ENCODE data around the gene NF1. TPM values are rescaled to one million over a fixed set of nuclear protein-coding genes. Genes with fewer than 3 reads are reported as not detected.

Gene NF1
- total and polyA plus RNA-seq, 4 donors, result 8.4 to 116 (median 25.5) TPM

GRCh38 chr17:31320241-31320640 lies 225.5 kb downstream of the NF1 start:
- WGBS, 2 donors, result 46 to 67% methylated on average over 2 of the region's 2 CpGs
- Histone ChIP-seq H3K36me3 (ENCODE audit: control insufficient read depth in 4 of 4, insufficient read depth in 4 of 4, low read length in 4 of 4) (peaks cover 0 to 3% (median 0%) of the 10 kb centered on the region in 4 donors), H3K27ac (ENCODE audit: low read depth in 1 of 2, low read length in 1 of 2) (no peak overlapping the region), H3K9ac (ENCODE audit: insufficient read depth in 1 of 2, low read length in 2 of 2) (no peak overlapping the region), H3K9me3 (ENCODE audit: control insufficient read depth in 4 of 4, insufficient read depth in 3 of 4, low read length in 3 of 4) (no peaks in the 10 kb centered on the region), H3K4me1 (ENCODE audit: control insufficient read depth in 5 of 5, insufficient read depth in 5 of 5, low read length in 5 of 5) (peaks cover 0 to 4% (median 0%) of the 10 kb centered on the region in 5 donors), H3K27me3 (ENCODE audit: control insufficient read depth in 3 of 3, insufficient read depth in 3 of 3, low read length in 2 of 3) (no peaks in the 10 kb centered on the region), H3K4me3 (no peak overlapping the region)
- DNase-seq (no peak), ATAC-seq (ENCODE audit: insufficient read depth, low FRiP score) (no peak)
- TF ChIP-seq CTCF (IDR thresholded peaks at IDR 0.05; ENCODE audit: control extremely low read depth, extremely low read depth), result no peak

GRCh38 chr17:31320791-31321190 lies 226.0 kb downstream of the NF1 start:
- Histone ChIP-seq H3K9ac (ENCODE audit: insufficient read depth in 1 of 2, low read length in 2 of 2) (peak overlapping the region in 1 of 2 donors; percentile 36), H3K27ac (ENCODE audit: low read depth in 1 of 2, low read length in 1 of 2) (no peak overlapping the region), H3K36me3 (ENCODE audit: control insufficient read depth in 4 of 4, insufficient read depth in 4 of 4, low read length in 4 of 4) (peaks cover 0 to 3% (median under 1%) of the 10 kb centered on the region in 4 donors), H3K4me1 (ENCODE audit: control insufficient read depth in 5 of 5, insufficient read depth in 5 of 5, low read length in 5 of 5) (peaks cover 0 to 4% (median 0%) of the 10 kb centered on the region in 5 donors), H3K9me3 (ENCODE audit: control insufficient read depth in 4 of 4, insufficient read depth in 3 of 4, low read length in 3 of 4) (no peaks in the 10 kb centered on the region), H3K4me3 (no peak overlapping the region), H3K27me3 (ENCODE audit: control insufficient read depth in 3 of 3, insufficient read depth in 3 of 3, low read length in 2 of 3) (no peaks in the 10 kb centered on the region)
- TF ChIP-seq CTCF (IDR thresholded peaks at IDR 0.05; ENCODE audit: control extremely low read depth, extremely low read depth), result no peak
- DNase-seq (peak in 2 of 3 donors; percentile 24 to 29), ATAC-seq (ENCODE audit: insufficient read depth, low FRiP score) (no peak)
- 22 to 47% methylated on average over 1 of the region's 1 CpG for WGBS, 2 donors

- H3K9ac ChIP-seq (ENCODE audit: insufficient read depth in 1 of 2, low read length in 2 of 2), result peak within 1 kb of the TSS in 1 of 2 donors; percentile 36
- 33 to 55% methylated on average over 3 of the region's 3 CpGs for WGBS, 2 donors
- H3K27ac ChIP-seq (ENCODE audit: low read depth in 1 of 2, low read length in 1 of 2), result no peak within 1 kb of the TSS
- TF ChIP-seq CTCF (IDR thresholded peaks at IDR 0.05; ENCODE audit: control extremely low read depth, extremely low read depth), result no peak
- H3K4me3 ChIP-seq, result no peak within 1 kb of the TSS
- H3K36me3 ChIP-seq (ENCODE audit: control insufficient read depth in 4 of 4, insufficient read depth in 4 of 4, low read length in 4 of 4), result peaks cover 0 to 8% (median 3%) of the 10 kb centered on the region in 4 donors
- DNase-seq, result peak in 1 of 3 donors; percentile 25
- H3K9me3 ChIP-seq (ENCODE audit: control insufficient read depth in 4 of 4, insufficient read depth in 3 of 4, low read length in 3 of 4), result no peaks in the 10 kb centered on the region
- H3K27me3 ChIP-seq (ENCODE audit: control insufficient read depth in 3 of 3, insufficient read depth in 3 of 3, low read length in 2 of 3), result no peaks in the 10 kb centered on the region
- ATAC-seq (ENCODE audit: insufficient read depth, low FRiP score), result peak; percentile 69
- H3K4me1 ChIP-seq (ENCODE audit: control insufficient read depth in 5 of 5, insufficient read depth in 5 of 5, low read length in 5 of 5), result peaks cover 0 to 4% (median 0%) of the 10 kb centered on the region in 5 donors
Measured at GRCh38 chr17:31321481-31321880, 226.7 kb downstream of the NF1 start, which contains the start of gene EVI2A. TSS of gene EVI2A (minus strand) at chr17:31321622. CDS start at chr17:31319013, 2,609 bp downstream.

- WGBS, 2 donors, result 82 to 89% methylated on average over 4 of the region's 4 CpGs
- Histone ChIP-seq H3K36me3 (ENCODE audit: control insufficient read depth in 4 of 4, insufficient read depth in 4 of 4, low read length in 4 of 4) (peaks cover 0 to 10% (median 3%) of the 10 kb centered on the region in 4 donors), H3K4me3 (no peak overlapping the region), H3K9ac (ENCODE audit: insufficient read depth in 1 of 2, low read length in 2 of 2) (no peak overlapping the region), H3K4me1 (ENCODE audit: control insufficient read depth in 5 of 5, insufficient read depth in 5 of 5, low read length in 5 of 5) (peaks cover 0 to 4% (median 0%) of the 10 kb centered on the region in 5 donors), H3K9me3 (ENCODE audit: control insufficient read depth in 4 of 4, insufficient read depth in 3 of 4, low read length in 3 of 4) (no peaks in the 10 kb centered on the region), H3K27me3 (ENCODE audit: control insufficient read depth in 3 of 3, insufficient read depth in 3 of 3, low read length in 2 of 3) (no peaks in the 10 kb centered on the region), H3K27ac (ENCODE audit: low read depth in 1 of 2, low read length in 1 of 2) (no peak overlapping the region)
- DNase-seq, result no peak
- ATAC-seq (ENCODE audit: insufficient read depth, low FRiP score), result no peak
- no peak for TF ChIP-seq CTCF (IDR thresholded peaks at IDR 0.05; ENCODE audit: control extremely low read depth, extremely low read depth)
Measured at GRCh38 chr17:31321966-31322365, 227.2 kb downstream of the NF1 start.

All from lung (tissue), 12 donors.